Osteocyte (in vitro differentiated cells): Measurements from ENCODE around the gene C5. TPM values are rescaled to one million over a fixed set of nuclear protein-coding genes. Genes with fewer than 3 reads are reported as not detected.

Source experiments
- DNase-seq: peaks from one replicate; pipeline ENCODE4 v3.0.0; 2021; ENCODE audit warnings: mixed read lengths; ENCODE audit not compliant: unreplicated experiment; ENCODE audit errors: extremely low spot score
- H3K27ac Mint-ChIP-seq: one replicate; pipeline ENCODE4 v1.8.0; 2021; ENCODE audit warnings: mild to moderate bottlenecking, mixed read lengths; ENCODE audit not compliant: unreplicated experiment
- H3K27me3 Mint-ChIP-seq: one replicate; pipeline ENCODE4 v1.8.0; 2021; ENCODE audit warnings: mixed read lengths; ENCODE audit not compliant: unreplicated experiment
- H3K36me3 Mint-ChIP-seq: one replicate; pipeline ENCODE4 v1.8.0; 2021; ENCODE audit warnings: mixed read lengths; ENCODE audit not compliant: unreplicated experiment
- H3K4me1 Mint-ChIP-seq: one replicate; pipeline ENCODE4 v1.8.0; 2021; ENCODE audit warnings: mixed read lengths; ENCODE audit not compliant: unreplicated experiment
- H3K4me3 Mint-ChIP-seq: one replicate; pipeline ENCODE4 v1.8.0; 2021; ENCODE audit warnings: mild to moderate bottlenecking, moderate library complexity, mixed read lengths; ENCODE audit not compliant: unreplicated experiment
- H3K9me3 Mint-ChIP-seq: one replicate; pipeline ENCODE4 v1.8.0; 2021; ENCODE audit warnings: mixed read lengths; ENCODE audit not compliant: unreplicated experiment
- total RNA-seq: library from RNA; stranded (reverse); gene quantifications from 2 replicates; pipeline ENCODE4 v1.2.1, GENCODE V29; 2021
- TF ChIP-seq, protein P1 (sequence below): fragments of 200-600 bp; sonication (generic); IDR thresholded peaks from 2 replicates; pipeline ENCODE4 v1.5.0; 2021; ENCODE audit warnings: antibody characterized with exemption, mild to moderate bottlenecking, moderate library complexity

Gene C5
- total RNA-seq, 1 donor from 2014 or later, result 6.3 TPM

- H3K27me3 Mint-ChIP-seq, result no peaks in the 10 kb centered on the region
- H3K4me3 Mint-ChIP-seq, result no peak overlapping the region
- no peak for DNase-seq
- no peak overlapping the region for H3K27ac Mint-ChIP-seq
- H3K9me3 Mint-ChIP-seq, result no peaks in the 10 kb centered on the region
- TF ChIP-seq, protein P1, sequence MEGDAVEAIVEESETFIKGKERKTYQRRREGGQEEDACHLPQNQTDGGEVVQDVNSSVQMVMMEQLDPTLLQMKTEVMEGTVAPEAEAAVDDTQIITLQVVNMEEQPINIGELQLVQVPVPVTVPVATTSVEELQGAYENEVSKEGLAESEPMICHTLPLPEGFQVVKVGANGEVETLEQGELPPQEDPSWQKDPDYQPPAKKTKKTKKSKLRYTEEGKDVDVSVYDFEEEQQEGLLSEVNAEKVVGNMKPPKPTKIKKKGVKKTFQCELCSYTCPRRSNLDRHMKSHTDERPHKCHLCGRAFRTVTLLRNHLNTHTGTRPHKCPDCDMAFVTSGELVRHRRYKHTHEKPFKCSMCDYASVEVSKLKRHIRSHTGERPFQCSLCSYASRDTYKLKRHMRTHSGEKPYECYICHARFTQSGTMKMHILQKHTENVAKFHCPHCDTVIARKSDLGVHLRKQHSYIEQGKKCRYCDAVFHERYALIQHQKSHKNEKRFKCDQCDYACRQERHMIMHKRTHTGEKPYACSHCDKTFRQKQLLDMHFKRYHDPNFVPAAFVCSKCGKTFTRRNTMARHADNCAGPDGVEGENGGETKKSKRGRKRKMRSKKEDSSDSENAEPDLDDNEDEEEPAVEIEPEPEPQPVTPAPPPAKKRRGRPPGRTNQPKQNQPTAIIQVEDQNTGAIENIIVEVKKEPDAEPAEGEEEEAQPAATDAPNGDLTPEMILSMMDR, result no peak
- peaks cover 10% of the 10 kb centered on the region for H3K36me3 Mint-ChIP-seq
- no peaks in the 10 kb centered on the region for H3K4me1 Mint-ChIP-seq
Observed at GRCh38 chr9:121021301-121021700, 28.8 kb downstream of the C5 start.

GRCh38 chr9:121019273-121019672, 30.8 kb downstream of the C5 start:
- DNase-seq, result no peak
- Mint-ChIP-seq H3K4me1 (no peaks in the 10 kb centered on the region), H3K27ac (no peak overlapping the region), H3K27me3 (no peaks in the 10 kb centered on the region), H3K36me3 (peaks cover 12% of the 10 kb centered on the region), H3K4me3 (no peak overlapping the region), H3K9me3 (no peaks in the 10 kb centered on the region)
- TF ChIP-seq, protein P1, result no peak

GRCh38 chr9:121013911-121014310, 36.2 kb downstream of the C5 start:
- no peak overlapping the region for H3K27ac Mint-ChIP-seq
- H3K9me3 Mint-ChIP-seq, result no peaks in the 10 kb centered on the region
- no peaks in the 10 kb centered on the region for H3K27me3 Mint-ChIP-seq
- DNase-seq, result no peak
- TF ChIP-seq, protein P1, result no peak
- H3K4me3 Mint-ChIP-seq, result no peak overlapping the region
- peaks cover 7% of the 10 kb centered on the region for H3K4me1 Mint-ChIP-seq
- H3K36me3 Mint-ChIP-seq, result peaks cover 7% of the 10 kb centered on the region

DNA sequence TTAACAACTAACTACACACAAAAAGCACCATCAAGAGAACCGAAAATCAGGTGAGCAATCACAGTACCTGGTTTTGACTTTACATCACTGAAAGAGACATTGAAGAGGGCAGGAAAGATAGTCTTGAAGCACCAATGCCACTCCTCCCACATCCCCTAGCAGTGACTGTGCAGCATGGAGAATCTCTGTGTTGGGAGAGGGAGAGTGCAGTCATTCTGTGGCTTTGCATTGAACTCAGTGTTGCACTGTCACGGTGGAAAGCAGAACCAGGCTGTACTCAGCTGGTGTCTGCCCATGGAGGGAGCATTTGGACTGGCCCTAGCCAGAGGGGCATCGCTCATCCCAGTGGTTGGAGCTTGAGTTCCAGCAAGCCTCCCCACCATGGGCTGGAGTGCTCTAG, 40.4 kb downstream of the C5 start:
- Mint-ChIP-seq H3K4me1 (peaks cover 7% of the 10 kb centered on the region), H3K27ac (no peak overlapping the region), H3K27me3 (no peaks in the 10 kb centered on the region), H3K36me3 (peaks cover 5% of the 10 kb centered on the region), H3K4me3 (no peak overlapping the region), H3K9me3 (no peaks in the 10 kb centered on the region)
- DNase-seq, result no peak
- TF ChIP-seq, protein P1, result no peak

DNA sequence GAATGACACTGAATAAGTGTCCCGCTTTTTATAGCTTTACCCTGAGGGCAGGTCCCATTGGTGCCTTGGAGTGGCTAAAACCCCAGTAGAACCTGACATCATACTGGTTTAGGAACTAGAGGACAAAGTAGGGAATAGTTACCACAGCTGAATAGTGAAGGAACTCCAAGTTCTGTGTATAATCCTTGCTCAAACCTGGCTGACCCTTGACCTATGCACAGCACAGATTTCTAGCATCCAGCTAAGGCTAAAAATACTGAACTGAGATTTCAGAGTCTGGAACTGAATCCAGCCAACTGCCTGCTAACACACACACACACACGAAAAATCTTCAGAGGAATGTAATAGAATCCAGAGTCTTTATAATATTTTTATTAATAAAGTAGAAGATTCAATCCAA, 50.8 kb downstream of the C5 start:
- TF ChIP-seq, protein P1, result no peak
- H3K9me3 Mint-ChIP-seq, result no peaks in the 10 kb centered on the region

More for the DNA sequence above, 50.8 kb downstream of the C5 start:
- no peak overlapping the region for H3K27ac Mint-ChIP-seq
- H3K36me3 Mint-ChIP-seq, result peaks cover 2% of the 10 kb centered on the region
- H3K4me1 Mint-ChIP-seq, result no peaks in the 10 kb centered on the region
- no peak overlapping the region for H3K4me3 Mint-ChIP-seq
- no peaks in the 10 kb centered on the region for H3K27me3 Mint-ChIP-seq
- no peak for DNase-seq
